WERI-Rb-1 (cell line): ENCODE data around the gene GRID1.

ENCODE experiments used
- DNase-seq: peaks from one replicate; pipeline ENCODE4 v3.0.0-alpha.2; 2020
- H3K27ac ChIP-seq: fragments of 250-450 bp; sonication (Bioruptor Pico); 2 replicates; pipeline ENCODE4 v1.5.1; 2020; ENCODE audit warnings: mild to moderate bottlenecking, moderate library complexity
- H3K27me3 ChIP-seq: fragments of 250-450 bp; sonication (Bioruptor Pico); 2 replicates; pipeline ENCODE4 v1.5.1; 2021; ENCODE audit warnings: mild to moderate bottlenecking, low read depth, moderate library complexity; ENCODE audit not compliant: insufficient read depth, severe bottlenecking
- H3K36me3 ChIP-seq: fragments of 250-450 bp; sonication (Bioruptor Pico); 2 replicates; pipeline ENCODE4 v1.5.1; 2020; ENCODE audit warnings: mild to moderate bottlenecking, moderate library complexity
- H3K4me3 ChIP-seq: 2 replicates; pipeline ENCODE4 v1.5.1; 2011; ENCODE audit warnings: low read depth, mild to moderate bottlenecking, control low read depth, low read length
- H3K9me3 ChIP-seq: fragments of 250-450 bp; sonication (Bioruptor Pico); 2 replicates; pipeline ENCODE4 v1.5.1; 2021; ENCODE audit warnings: mild to moderate bottlenecking, moderate library complexity; ENCODE audit not compliant: severe bottlenecking
- CTCF ChIP-seq: IDR thresholded peaks from 2 replicates; pipeline ENCODE4 v1.5.1; 2011; ENCODE audit warnings: low read depth, mild to moderate bottlenecking, control low read depth, inconsistent platforms, low read length

Gene GRID1

GRCh38 chr10:86205306-86206239 is 161.0 kb downstream of the GRID1 start:
- no peak overlapping the region for H3K4me3 ChIP-seq
- H3K36me3 ChIP-seq: no peaks in the 10 kb centered on the region
- H3K9me3 ChIP-seq: no peaks in the 10 kb centered on the region
- DNase-seq: no peak
- no peak for TF ChIP-seq CTCF
- H3K27me3 ChIP-seq: no peaks in the 10 kb centered on the region
- no peak overlapping the region for H3K27ac ChIP-seq

GRCh38 chr10:86204421-86205305 is 161.9 kb downstream of the GRID1 start:
- Histone ChIP-seq H3K36me3 (no peaks in the 10 kb centered on the region), H3K9me3 (no peaks in the 10 kb centered on the region)

GRCh38 chr10:86203162-86203905 is 163.3 kb downstream of the GRID1 start:
- Histone ChIP-seq H3K9me3 (no peaks in the 10 kb centered on the region), H3K4me3 (no peak overlapping the region), H3K36me3 (no peaks in the 10 kb centered on the region), H3K27me3 (no peaks in the 10 kb centered on the region), H3K27ac (no peak overlapping the region)
- TF ChIP-seq CTCF: no peak
- no peak for DNase-seq

More at GRCh38 chr10:86204421-86205305, 161.9 kb downstream of the GRID1 start:
- DNase-seq: no peak
- Histone ChIP-seq H3K27ac (no peak overlapping the region), H3K4me3 (no peak overlapping the region), H3K27me3 (no peaks in the 10 kb centered on the region)
- TF ChIP-seq CTCF: no peak

GRCh38 chr10:86202226-86202735 is 164.3 kb downstream of the GRID1 start:
- TF ChIP-seq CTCF: no peak
- H3K27me3 ChIP-seq: no peaks in the 10 kb centered on the region
- H3K36me3 ChIP-seq: no peaks in the 10 kb centered on the region

GRCh38 chr10:86200867-86201266 is 165.7 kb downstream of the GRID1 start:
- TF ChIP-seq CTCF: no peak
- no peaks in the 10 kb centered on the region for H3K27me3 ChIP-seq

More at GRCh38 chr10:86202226-86202735, 164.3 kb downstream of the GRID1 start:
- H3K27ac ChIP-seq: no peak overlapping the region
- H3K4me3 ChIP-seq: no peak overlapping the region
- no peak for DNase-seq
- H3K9me3 ChIP-seq: no peaks in the 10 kb centered on the region

More at GRCh38 chr10:86200867-86201266, 165.7 kb downstream of the GRID1 start:
- H3K36me3 ChIP-seq: no peaks in the 10 kb centered on the region
- DNase-seq: no peak
- no peaks in the 10 kb centered on the region for H3K9me3 ChIP-seq
- H3K4me3 ChIP-seq: no peak overlapping the region
- no peak overlapping the region for H3K27ac ChIP-seq
